Left ventricle myocardium inferior (tissue), 1 donor: ENCODE measurements around the gene EFCAB13. TPM values are rescaled to one million over a fixed set of nuclear protein-coding genes. Genes with fewer than 3 reads are reported as not detected.

Source experiments
- DNase-seq: peaks from one replicate; pipeline ENCODE4 v3.0.0-alpha.2; 2020
- H3K27ac ChIP-seq: fragments of 200-600 bp; replicated peaks from 2 replicates; pipeline ENCODE4 v1.8.0; 2021
- H3K27me3 ChIP-seq: fragments of 200-600 bp; 2 replicates; pipeline ENCODE4 v1.8.0; 2021; ENCODE audit warnings: low read depth
- H3K36me3 ChIP-seq: fragments of 200-600 bp; 2 replicates; pipeline ENCODE4 v1.8.0; 2021
- H3K4me1 ChIP-seq: fragments of 200-600 bp; 2 replicates; pipeline ENCODE4 v1.8.0; 2021
- H3K4me3 ChIP-seq: fragments of 200-600 bp; 2 replicates; pipeline ENCODE4 v1.8.0; 2021; ENCODE audit warnings: mild to moderate bottlenecking, moderate library complexity
- H3K9me3 ChIP-seq: fragments of 200-600 bp; replicated peaks from 2 replicates; pipeline ENCODE4 v1.8.0; 2021
- CTCF ChIP-seq: fragments of 200-600 bp; IDR thresholded peaks from 2 replicates; pipeline ENCODE4 v1.8.0; 2021; ENCODE audit warnings: antibody characterized with exemption, mild to moderate bottlenecking, borderline replicate concordance
- intact Hi-C: fragments of 100-400 bp; cut with micrococcal nuclease; formaldehyde crosslinking; loops from one replicate; pipeline ENCODE4 v1.11.0; 2022
- total RNA-seq: library from RNA; stranded (reverse); fragmentation: NEBNext Ultra II Directional; extraction: Animal tissue kit (Norgen Biotek cat#: 25700); gene quantifications from one replicate; pipeline ENCODE4 v1.2.1, GENCODE V29; 2021
- donor health status: DM: no; HTN: yes; CAD: no; lungs with severe emphysema.

The EFCAB13 gene
- total RNA-seq, 1 donor from 2014 or later = 2.6 TPM

DNA sequence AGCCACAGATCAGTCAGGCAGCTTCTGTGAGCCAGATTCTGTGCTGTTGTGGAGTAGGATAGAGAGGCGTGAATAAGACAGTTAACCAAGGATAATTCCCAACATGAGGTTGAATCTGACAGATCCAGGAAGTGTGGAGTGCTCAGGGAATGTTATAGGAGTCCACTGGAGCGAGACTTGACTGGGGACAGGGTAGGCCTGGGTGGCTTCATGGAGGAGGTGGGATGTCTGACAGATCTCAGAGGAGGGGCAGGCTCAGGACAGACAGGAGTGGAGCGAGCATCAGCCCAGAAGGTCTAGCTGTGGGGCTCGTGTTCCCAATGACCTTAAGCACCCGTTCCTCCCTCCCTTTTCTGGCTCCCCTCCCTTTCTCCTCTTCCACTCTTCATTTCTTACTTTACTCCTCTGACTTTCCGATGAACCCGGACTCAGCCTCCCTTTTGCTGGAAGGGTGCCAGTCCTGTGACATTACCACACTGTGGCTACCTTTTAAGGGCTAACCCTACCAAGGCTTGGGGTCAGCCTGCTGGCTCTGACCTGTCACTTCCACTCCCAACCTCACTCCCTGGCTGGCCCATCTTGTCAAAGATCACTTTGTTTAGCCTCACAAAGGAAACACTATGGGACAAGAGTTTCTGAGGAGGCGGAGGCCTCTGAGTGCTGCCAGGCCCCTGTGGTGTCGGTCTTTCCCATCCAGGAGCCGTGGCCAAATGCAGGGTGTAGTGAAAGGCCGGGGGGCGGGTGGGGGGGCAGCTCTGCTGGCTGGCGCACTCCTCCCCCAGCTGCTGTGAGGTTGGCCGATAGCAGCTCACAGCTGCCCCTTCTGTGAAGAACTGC is 28.5 kb upstream of the EFCAB13 start:
- intact Hi-C loops = no loop called here
- no peak for TF ChIP-seq CTCF
- no peak for DNase-seq
- peak overlapping the region; percentile 50 for H3K27ac ChIP-seq
- no peaks in the 10 kb centered on the region for H3K9me3 ChIP-seq
- H3K4me3 ChIP-seq = no peak overlapping the region
- peaks cover 9% of the 10 kb centered on the region for H3K4me1 ChIP-seq
- peaks cover 43% of the 10 kb centered on the region for H3K36me3 ChIP-seq
- H3K27me3 ChIP-seq = no peaks in the 10 kb centered on the region

GRCh38 chr17:47295874-47296255 is 27.9 kb upstream of the EFCAB13 start:
- intact Hi-C loops = no loop called here
- no peak overlapping the region for H3K27ac ChIP-seq
- H3K36me3 ChIP-seq = peaks cover 43% of the 10 kb centered on the region

GRCh38 chr17:47297661-47298400 is 25.9 kb upstream of the EFCAB13 start:
- DNase-seq = no peak
- peaks cover 43% of the 10 kb centered on the region for H3K36me3 ChIP-seq
- no peak for TF ChIP-seq CTCF
- peaks cover 16% of the 10 kb centered on the region for H3K9me3 ChIP-seq
- intact Hi-C loops = no loop called here
- H3K4me1 ChIP-seq = peaks cover 9% of the 10 kb centered on the region
- H3K27me3 ChIP-seq = no peaks in the 10 kb centered on the region
- H3K4me3 ChIP-seq = no peak overlapping the region
- H3K27ac ChIP-seq = no peak overlapping the region

More at GRCh38 chr17:47295874-47296255, 27.9 kb upstream of the EFCAB13 start:
- Histone ChIP-seq H3K9me3 (peaks cover under 1% of the 10 kb centered on the region), H3K27me3 (no peaks in the 10 kb centered on the region), H3K4me3 (no peak overlapping the region), H3K4me1 (peaks cover 9% of the 10 kb centered on the region)
- DNase-seq = no peak
- no peak for TF ChIP-seq CTCF

DNA sequence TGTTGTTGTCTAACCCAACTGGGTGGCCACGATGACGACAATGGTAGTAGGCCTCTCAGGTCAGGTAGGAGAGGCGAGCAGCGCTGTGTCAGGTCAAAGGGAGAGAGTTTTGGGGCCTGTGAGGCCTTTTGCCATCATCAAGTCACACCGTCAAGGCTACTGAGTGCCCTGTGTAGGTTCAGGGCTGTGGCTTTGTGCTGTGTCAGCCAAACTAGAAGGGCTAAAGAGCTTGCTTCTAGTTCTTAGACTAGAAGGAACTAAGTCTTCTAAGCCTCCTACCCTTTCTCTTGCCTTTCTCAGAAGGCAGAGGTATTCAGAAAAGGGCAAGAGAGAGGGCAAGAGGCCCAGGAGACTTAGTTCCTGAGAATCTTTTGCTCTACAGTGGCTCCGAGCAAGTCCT is 25.0 kb upstream of the EFCAB13 start:
- Histone ChIP-seq H3K27me3 (no peaks in the 10 kb centered on the region), H3K4me1 (peaks cover 9% of the 10 kb centered on the region), H3K4me3 (no peak overlapping the region), H3K27ac (no peak overlapping the region), H3K36me3 (peaks cover 46% of the 10 kb centered on the region), H3K9me3 (peaks cover 16% of the 10 kb centered on the region)
- TF ChIP-seq CTCF = no peak
- DNase-seq = no peak
- intact Hi-C loops = no loop called here

- intact Hi-C loops = no loop called here
- no peak overlapping the region for H3K4me3 ChIP-seq
- H3K27me3 ChIP-seq = no peaks in the 10 kb centered on the region
- no peak for TF ChIP-seq CTCF
- H3K9me3 ChIP-seq = peaks cover 16% of the 10 kb centered on the region
- DNase-seq = no peak
- H3K4me1 ChIP-seq = peaks cover 8% of the 10 kb centered on the region
- peaks cover 48% of the 10 kb centered on the region for H3K36me3 ChIP-seq
- no peak overlapping the region for H3K27ac ChIP-seq
Measured at GRCh38 chr17:47299239-47299910, 24.4 kb upstream of the EFCAB13 start.
